ENCODE measurements around the gene CYP51A1.
"Not testable (repeated sequence)": the region's sequence is repeated elsewhere in the genome, so short reads cannot be mapped to it uniquely, and the experiment has no call there.

CYP51A1 gene

GRCh38 chr7:92121681-92122080 is 12.6 kb downstream of the CYP51A1 start:
- DNase-seq = no peak

- DNase-seq = no peak
These were observed 15.0 kb downstream of the CYP51A1 start for GRCh38 chr7:92119213-92119759.

GRCh38 chr7:92116949-92117348 is 17.3 kb downstream of the CYP51A1 start:
- DNase-seq = no peak

GRCh38 chr7:92115821-92116220 is 18.5 kb downstream of the CYP51A1 start:
- DNase-seq = no peak

GRCh38 chr7:92110857-92111256 is 23.4 kb downstream of the CYP51A1 start:
- DNase-seq = no peak

- DNase-seq = no peak
These were observed 25.5 kb downstream of the CYP51A1 start for GRCh38 chr7:92108821-92109220.

- not testable (repeated sequence) for DNase-seq
These were observed 31.4 kb downstream of the CYP51A1 start for GRCh38 chr7:92102862-92103261.

GRCh38 chr7:92100534-92100933 is 33.7 kb downstream of the CYP51A1 start:
- no peak for DNase-seq

- DNase-seq = no peak
These were observed 38.9 kb downstream of the CYP51A1 start for GRCh38 chr7:92095380-92095779.

GRCh38 chr7:92092210-92092609 is 42.1 kb downstream of the CYP51A1 start:
- no peak for DNase-seq

GRCh38 chr7:92088266-92088665 is 46.0 kb downstream of the CYP51A1 start:
- DNase-seq = no peak

GRCh38 chr7:92083922-92084321 is 50.4 kb downstream of the CYP51A1 start:
- DNase-seq = not testable (repeated sequence)

GRCh38 chr7:92076509-92076908 is 57.8 kb downstream of the CYP51A1 start:
- DNase-seq = no peak

- no peak for DNase-seq
These were observed 58.7 kb downstream of the CYP51A1 start for GRCh38 chr7:92075455-92076158.

GRCh38 chr7:92072708-92073107 is 61.6 kb downstream of the CYP51A1 start:
- no peak for DNase-seq

GRCh38 chr7:92072121-92072520 is 62.2 kb downstream of the CYP51A1 start:
- DNase-seq = no peak

- DNase-seq = no peak
These were observed 63.2 kb downstream of the CYP51A1 start for GRCh38 chr7:92071032-92071431.

GRCh38 chr7:92064438-92065029 is 69.7 kb downstream of the CYP51A1 start:
- no peak for DNase-seq
